ENCODE data around the gene WWOX.

WWOX gene

DNA sequence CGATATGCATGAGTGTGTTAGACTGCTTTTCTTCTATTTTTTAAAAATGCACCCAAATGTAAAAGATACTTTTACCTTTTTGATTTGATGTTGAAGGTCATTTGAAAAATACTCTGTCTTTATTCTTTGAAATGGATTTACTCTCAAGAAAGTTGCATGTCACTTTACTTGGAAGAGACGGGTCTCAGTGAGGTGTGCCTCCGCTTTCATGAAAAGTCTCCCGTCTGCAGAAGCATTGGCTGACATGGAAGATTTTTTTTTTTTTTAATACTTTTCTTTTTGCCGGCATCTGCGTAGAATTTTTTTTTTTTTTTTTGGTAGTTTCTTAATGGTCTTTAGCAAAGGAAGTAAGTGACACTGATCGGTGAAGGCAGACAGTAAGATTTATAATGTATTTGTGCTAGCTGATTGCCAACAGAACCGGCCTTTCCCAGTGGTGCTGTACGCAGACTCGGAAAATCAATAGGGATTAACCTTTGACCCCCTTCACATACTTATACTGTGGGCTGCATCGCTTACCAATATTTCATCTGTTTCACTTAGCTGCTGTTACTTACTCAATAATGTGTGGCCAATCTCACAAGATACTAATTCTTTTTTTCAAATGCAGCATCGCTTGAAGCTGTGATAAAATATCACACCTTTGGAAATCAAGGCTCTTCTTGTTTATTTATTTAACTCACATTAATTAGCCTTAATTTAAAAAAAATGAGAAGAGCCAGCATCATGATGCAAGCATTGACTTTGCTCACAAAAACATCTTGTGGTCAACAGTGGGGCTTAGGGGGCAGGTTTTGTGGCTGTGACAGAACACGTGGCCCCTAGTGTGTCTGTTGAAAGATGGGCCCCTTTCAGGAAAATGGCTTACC is 383.9 kb downstream of the WWOX start:
- no peak for DNase-seq

DNA sequence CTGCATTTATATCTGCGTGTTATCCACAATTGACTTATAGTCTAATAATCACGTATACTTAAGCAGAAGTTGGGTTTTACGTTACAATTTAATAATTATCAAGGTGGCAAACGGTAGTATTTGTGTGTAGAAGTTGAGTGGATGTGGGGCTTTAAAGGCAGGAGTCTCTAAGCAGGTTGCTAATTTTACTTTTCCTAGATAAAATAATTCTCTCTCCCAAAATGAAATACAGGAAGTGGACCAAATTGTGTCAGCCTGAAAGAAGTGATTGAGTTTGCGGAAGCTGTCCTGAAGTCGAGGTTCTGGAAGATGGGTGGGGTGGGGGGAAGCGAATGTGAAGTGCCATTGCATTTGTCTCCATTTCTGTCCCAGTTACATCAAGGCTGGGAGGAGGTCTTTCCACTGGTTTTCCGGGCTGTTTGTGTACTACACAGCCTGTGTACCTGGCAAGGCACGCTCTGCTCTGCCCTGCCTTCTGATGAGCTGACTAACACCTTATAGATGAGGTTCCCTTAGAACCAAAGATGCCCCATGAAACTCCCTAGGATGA is 385.1 kb downstream of the WWOX start:
- DNase-seq = no peak

DNA sequence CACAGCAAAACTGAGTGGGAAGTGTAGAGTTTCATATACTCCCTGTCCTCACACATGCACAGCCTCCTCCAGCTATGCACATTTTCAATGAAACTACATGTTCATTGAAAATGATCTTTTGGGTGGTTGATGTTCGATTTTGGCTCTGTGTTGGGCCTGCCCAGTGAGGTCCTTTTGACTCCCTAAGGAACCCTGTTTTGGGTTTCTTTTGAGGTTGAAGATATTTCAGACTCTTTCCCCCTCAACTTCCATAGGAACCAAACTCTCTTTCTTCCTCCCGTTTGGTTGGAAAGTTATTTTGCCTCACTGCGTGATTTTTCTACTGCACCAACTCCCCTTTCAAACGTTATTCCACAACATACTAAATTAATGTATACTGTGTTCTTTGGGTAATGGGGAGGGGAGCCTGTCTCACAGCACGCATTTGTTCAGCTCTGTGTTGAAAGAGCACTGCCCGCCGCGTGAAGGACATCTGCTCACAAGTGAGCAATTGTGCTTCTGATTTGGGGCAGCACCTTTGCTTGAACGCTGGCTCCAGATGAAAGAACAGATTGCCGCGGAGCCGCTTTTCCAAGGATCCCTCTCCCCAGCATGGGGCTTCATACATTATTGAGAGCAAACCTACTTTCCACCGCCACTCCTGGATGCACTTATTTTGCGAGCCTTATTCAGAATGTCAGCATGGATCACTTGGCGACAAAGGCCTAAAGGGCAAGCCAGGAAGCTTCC is 385.9 kb downstream of the WWOX start:
- no peak for DNase-seq

DNA sequence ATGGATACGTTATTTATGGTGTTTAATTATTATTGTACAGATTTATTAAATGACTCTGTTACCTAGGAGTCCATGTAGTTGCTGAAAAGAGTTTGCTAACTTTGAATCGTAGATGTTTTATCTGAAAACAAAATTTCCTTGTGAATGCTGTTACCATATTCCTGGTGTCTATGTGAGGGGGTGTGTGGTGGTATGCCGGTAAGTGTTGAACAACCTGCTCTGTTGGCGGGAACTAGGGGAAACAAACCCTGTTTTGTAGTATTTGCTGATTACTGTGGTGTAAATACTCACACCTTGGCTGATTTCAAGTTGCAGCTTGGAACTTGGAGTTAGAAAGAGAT is 386.4 kb downstream of the WWOX start:
- no peak for DNase-seq

DNA sequence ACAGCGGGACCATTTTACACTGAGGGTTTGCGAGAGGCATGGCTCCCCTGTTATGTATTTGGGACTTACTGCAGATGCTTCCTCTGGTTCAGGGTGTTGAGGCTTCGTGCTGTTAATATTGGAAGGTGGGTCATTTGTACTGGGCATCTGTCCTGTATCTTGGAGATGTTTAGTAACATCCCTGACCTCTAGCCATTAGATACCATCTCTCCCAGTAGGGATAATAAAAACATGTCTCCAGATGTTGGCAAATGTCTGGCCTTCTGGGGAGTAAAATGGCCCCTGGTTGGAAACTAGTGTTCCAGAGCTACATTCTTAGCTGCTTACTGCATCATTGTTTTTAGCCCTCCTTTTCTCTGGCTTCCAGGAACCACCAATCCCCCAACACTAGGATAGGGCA is 388.0 kb downstream of the WWOX start:
- no peak for DNase-seq

DNA sequence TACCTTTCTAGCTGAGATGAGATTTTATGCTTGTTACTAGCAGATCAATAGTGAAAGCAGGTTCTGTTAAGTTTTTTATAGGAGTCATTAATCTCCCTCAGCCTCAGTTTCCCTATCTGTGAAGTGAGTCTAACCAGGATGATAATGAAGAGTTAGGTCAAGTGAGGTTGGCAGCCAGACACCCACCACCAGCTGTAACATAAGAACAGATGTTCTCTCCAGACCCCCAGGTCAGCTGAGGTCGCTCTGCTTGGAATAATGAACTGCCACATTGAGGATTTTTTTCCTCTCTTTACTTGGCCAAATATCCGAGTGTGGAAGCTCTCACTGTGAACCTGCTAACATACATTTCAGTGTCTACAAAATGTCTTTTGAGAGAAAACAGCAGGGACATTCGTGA is 389.6 kb downstream of the WWOX start:
- no peak for DNase-seq

DNA sequence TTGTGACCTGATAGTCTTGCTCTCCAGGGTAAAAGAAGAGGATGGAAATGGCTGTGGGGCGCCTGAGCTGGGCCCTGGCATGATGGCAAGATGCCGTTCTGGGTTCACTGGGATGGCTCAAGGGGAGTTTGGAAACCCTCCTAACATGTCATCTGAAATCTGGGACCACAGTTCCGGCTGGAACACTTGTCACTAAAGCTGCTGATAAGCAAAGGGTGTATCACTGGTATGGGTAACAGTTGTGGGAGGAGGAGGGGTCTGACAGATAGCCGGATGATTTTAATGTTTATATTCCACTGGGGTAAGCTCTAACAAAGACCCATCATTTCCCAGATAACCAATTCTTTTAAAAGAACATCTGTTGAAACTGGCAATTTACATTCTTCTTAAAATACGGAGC is 390.2 kb downstream of the WWOX start:
- no peak for DNase-seq

DNA sequence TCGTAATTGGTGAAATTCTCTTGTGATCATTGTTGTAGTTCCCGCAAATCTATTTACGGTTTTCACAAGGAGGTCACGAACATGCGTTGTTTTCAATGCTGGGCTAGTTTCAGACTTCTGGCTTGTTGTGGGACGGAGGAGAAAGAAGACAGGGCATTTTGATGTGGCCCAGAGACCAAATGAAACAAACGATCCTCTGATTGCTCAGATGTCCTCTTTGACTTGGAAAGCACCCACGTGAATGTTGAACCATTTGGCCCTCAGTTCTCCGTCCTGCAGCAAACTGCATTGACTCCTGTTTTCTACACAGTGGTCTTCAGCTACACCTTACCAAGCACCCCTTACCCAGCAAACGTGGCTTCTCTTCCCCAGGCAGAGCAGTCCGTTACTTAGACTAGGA is 391.0 kb downstream of the WWOX start:
- DNase-seq = no peak

DNA sequence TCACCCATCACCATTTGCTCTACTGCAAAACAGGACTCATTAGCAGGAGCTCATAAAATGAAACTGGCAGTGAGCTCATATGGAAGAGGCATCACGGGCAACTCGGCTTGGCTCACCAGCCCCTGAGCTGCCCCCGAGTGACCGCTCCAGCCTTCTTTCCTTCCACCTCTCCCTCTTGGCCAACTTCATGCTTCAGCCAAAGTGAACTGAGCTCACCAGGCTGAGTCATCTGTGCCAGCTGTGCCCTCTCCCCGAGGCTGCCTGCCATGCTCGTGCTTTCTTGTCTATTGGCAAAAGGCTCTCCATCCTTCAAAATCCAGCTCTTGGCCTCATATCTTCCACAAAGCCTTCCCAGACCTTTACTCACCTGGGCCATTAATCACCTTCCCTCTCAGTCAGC is 391.4 kb downstream of the WWOX start:
- no peak for DNase-seq

DNA sequence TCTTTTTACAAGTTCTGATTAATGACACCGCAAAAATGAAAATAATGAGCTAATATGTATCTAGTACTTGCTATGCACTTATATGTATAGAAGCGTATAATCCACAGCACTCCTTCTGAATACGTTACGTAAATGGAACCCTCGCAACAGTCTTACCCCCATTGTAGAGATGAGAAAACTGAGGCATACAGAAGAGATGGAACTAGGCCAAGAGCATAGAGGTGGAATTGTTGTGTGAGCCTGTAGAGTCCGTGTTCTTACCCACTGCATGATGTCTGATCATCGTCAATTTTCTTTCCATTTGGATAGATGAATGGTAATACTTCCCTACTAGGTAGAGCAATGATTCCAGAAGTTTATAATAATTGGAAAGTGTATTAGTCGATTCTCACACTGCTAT is 394.1 kb downstream of the WWOX start:
- no peak for DNase-seq

DNA sequence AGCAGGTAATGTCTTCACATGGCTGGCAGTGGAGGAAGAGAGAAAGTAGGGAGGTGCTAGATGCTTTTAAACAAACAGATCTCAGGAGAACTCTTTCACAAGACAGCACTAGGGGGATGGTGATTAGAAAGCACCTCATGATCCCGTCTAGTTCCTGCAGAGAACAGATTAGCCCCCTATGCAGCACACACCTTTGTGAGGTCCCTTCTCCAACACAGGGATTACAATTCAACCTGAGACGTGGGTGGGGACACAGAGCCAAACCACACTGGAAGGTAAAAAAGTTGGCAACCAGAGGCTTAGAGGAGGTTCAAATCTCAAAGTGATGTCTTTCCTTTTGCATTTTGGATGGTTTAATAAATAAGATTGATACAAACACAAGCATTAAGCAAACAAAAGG is 394.7 kb downstream of the WWOX start:
- no peak for DNase-seq

DNA sequence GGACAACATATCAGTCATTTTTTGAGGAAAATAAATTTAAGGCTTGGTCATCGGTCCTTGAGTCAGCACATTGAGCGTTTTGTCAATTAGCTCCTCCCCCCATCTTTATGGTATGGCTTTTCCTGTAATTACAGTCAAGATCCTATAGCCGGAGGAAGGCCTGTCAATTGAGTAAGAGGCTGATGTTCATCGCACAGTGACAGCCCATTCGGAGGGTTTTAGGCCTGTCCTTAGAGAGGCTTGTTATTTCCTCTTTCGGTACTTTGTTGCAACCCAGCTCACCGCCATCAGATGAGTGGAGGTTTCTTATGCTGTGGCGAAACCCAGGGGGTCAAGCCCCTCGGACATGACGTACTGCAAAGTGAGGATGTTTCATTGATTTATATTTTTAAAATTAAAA is 395.2 kb downstream of the WWOX start:
- no peak for DNase-seq

DNA sequence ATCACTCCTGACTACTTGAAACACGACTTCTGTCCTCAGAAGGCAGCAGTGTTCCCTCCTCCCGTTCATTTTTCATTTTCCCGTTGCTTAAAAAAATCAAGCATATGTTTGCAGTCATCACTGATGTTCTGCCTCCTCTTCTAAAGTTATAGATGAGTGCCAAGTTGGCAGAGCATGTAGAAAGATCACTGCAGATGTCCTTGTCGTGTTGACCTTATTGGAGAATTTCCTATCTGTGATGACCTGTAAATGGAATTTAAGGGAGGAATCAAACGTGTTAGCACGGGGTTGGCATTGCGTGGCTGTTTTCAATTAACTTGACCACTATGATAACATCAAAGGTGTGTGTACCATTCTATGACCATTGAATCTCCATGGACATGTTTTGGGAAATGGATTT is 396.7 kb downstream of the WWOX start:
- no peak for DNase-seq

DNA sequence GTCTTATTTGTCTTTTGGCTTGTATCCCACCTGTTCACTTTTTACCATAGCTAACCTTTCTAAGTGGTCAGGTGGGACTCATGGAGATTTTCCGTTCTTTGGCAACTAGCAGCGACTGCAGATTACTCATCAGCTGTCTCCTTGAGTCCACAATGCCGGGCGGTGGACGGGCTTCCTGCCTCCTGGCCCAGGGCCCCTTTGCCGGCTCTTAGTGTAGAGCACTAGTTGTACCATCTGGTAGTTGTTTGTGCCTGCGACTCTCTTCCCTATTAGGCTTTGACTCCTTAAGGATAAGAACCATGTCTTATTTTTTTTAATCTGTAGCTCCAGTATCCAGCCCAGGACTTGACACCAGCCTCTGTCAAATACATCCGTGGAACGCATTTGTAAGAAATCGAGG is 399.9 kb downstream of the WWOX start:
- no peak for DNase-seq

DNA sequence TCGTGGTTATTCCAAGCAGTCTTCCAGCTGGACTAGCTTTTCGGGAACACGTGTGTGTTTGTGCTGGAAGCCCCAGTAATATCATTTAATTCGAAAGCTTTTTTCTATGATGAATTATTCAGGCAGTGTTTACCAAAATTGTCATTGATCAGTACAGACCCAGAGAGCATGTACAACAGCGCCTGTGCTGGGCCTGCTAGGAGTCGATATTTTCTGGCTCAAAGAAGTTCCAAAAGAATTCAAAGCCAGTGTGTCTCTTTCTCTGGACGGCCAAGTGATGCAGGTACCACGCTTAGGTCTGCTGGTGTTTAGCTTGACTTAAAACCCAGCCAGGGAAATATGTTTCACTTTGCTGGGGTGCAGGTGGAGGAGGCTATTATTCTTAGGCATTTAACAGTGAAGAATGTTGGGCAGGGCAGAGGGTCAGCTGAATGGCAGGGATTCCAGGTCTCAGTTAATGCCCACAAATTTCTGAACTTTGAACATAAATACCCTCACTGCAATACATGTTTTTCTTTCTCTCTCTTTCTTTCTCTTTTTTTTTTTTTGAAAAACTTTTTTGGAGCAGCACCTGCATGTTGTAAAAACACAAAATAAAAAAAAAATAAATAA is 401.3 kb downstream of the WWOX start:
- no peak for DNase-seq

DNA sequence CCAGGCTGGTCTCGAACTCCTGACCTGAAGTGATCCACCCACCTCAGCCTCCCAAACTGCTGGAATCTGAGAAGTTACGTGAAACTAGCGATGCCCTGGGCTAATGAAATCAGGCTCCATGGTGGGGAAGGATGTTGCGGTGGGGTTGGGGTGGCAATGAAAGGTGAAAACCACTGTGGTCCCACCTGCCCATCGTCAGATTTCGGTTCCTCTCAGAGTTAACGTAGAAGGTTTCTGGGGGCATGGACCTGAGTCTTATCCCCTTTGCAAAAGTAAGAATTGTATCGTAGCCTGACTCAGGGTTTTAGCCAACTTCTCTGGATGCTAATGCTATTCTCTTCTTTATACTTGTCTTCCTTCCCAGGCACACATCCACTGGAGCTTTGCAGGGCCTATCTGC is 402.3 kb downstream of the WWOX start:
- no peak for DNase-seq

DNA sequence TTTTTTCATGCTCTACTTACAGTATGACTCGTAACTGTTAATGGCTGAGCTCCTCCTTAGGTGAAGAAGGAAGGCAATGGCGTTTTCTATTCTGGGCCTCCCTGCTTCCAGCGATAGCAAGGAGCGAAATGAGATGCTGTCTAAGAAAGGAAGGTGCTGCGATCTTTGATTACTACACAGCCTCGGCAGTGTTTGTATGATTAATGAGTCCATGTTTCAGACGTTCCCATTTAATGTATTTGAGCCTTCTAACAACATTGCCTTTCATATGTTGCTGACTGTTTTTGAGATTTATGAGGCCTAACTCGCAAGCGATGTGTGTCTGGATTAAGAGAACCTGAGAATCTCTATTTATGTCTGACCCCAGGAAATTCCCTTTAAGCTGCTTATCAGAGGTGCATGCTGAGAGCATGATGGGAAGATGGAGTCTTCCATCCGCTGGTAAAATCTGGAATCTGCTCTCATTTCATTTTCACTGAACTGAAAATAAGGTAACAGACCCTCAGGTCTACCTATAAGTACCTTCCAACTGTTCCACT is 403.4 kb downstream of the WWOX start:
- no peak for DNase-seq

DNA sequence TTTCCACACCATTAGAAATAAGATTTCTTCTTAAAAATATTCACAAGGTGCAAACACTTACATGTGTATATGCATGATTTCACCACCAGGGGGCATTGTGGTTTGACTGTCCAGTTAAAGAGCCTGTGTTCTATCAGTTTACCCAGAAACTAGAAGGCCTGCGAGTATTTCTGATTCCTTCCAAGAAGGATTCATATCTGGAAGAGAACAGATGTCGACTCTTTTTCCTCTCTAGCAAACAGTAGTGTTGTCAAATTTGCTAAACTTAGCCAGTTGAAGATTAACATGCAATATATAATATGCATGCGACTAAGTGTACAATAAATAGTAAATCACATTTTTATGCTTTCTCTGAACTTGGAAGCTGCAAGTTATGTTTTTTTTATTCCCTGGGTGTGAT is 404.1 kb downstream of the WWOX start:
- no peak for DNase-seq

DNA sequence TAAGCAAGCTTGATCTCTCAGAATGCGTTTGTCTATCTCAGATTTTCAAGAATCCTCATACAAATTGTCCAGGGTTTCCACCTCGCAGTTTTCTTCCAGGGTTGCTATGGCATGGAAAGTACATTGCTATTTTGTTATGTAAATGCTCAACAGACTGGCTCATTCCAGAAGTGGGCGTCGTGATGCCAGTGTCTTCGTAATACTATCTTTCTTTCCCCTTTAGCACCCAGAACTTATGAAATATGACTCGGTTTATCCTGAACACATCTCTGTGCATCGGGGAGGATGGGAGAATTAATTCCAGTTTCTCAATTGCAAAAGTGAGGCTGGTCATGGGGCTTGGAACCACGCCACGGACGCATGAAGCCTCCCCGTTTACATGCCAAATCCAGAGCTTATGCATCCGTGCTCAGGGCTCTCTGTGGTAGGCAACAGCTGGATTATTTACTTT is 405.0 kb downstream of the WWOX start:
- DNase-seq = no peak

DNA sequence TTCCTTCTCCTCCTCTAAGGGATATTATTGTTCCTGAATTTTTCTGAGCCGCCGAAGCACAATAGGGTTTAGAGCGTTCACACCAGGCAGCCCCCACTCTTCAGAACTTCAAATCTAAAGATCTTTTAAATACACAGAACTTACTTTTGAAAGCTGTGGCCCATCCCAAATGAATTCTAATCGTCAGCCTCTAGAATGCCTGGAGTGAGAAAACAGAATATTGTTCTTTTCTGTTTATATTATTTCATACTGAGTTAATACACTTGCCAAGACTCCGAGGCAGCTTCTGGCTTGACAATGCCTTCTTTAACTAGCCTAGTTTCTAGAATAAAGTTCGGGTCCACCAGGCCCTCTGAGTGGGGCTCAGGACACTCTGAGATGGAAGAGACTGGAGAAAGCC is 405.6 kb downstream of the WWOX start:
- no peak for DNase-seq

DNA sequence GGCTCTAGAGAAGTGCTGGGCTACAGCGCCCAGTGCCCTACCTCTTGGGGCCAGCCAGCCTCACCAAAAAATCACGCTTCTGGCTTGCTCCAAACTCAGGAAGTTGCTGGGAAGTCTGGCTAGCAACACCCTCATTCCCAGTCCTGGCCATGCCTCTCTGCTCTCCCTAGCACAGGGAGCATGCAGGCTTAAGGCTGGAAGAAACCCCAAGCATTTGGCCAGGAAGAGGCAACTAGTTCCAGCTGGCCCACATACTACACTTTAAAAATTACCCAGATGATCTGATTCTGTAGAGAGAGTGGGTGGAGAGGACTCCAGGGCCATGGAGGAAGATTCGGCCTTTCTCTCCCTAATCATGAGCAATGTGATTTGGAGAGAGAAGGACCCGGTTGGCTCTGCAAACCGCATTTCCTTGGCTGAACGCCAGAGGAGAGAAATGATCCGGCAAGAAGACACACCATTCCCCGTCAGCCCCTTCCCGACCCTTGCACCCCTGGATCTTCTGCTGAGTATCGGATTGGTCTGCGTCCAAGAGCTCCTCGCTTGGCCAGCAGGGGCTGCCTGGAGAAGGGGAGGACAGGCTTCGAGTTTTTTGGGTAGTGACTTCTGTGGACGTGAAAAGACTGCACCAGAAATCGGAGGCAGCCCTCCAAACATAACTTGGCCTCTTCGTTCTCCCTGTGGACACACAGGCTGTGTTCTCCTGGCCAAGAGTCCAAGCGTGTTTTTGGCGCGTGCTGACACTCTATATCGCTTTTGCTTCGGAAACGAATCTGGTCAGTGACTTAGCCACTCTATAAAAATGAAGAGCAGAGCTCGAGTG is 406.3 kb downstream of the WWOX start:
- peak; percentile 57 for DNase-seq

DNA sequence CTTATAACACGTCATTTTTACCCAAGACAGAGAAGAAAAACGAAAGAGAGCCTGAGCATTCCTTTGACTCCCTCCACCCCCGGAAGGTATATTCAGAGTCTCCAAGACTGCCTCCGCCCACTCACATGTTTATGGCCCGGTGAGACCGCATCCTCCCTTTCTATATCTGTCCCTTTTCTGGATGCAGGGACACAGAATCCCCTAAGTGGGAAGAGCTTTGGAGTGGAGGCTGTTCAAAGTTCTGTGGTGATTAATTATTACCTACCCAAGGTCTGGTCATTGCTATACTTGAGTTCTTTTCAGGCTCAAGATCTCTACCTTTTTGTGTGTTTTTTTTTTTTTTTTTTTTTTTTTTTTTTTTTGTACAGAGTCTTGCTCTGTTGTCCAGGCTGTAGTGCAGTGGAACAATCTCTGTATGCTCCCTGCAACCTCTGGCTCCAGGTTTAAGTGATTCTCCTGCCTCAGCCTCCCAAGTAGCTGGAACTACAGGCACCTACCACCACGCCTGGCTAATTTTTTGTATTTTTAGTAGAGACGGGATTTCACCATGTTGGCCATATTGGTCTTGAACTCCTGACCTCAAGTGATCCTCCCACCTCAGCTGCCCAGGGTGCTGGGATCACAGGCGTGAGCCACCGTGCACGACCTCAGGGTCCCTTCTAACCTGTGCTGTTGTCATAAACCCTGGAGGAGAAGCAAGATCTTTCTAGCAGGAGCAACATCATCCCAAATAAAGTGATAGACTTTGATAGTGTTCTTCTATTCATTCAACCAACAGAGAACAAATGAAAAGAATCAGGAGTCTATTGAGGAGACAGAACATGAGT is 407.1 kb downstream of the WWOX start:
- DNase-seq = no peak

Measured in DMS79 (cell line).